Heart left ventricle (tissue), 13 donors: ENCODE data around the gene LMBR1.

Source experiments
- POLR2A ChIP-seq, 2 donors: fragments of 450-650 bp; IDR thresholded peaks; one replicate each; pipeline ENCODE4 v1.6.1; 2017; ENCODE audit warnings: antibody characterized with exemption in 2 of 2, mild to moderate bottlenecking in 2 of 2, moderate library complexity in 2 of 2
- TF ChIP-seq, protein P1 (sequence below), 12 donors: fragments of 200-600 bp; sonication (generic) in 4 of 12; IDR thresholded peaks; one replicate each; pipeline versions ENCODE4 v1.5.0 to v1.8.0; 2018 to 2022; ENCODE audit warnings: antibody characterized with exemption in 12 of 12, mild to moderate bottlenecking in 5 of 12
- donor health status: ischemic (EF 13 %, LVEDD 7.1; RV severe dilation, severe dysfunction).
- donor health status: DM: no; HTN: yes; CAD: no.
- donor health status: DM: no; HTN: no; CAD: no.
- donor health status: ischemic (EF 25% LVEDD 6.9; RV normal size, moderate dysfunction).
- donor health status: ischemic (EF 25% LVEDD 5.7; RV mildly dilated, moderate dysfunction).
- donor health status: ischemic (EF 35%, LVEDD 5.7; RV mildly dilated, moderate dysfunction).
- donor health status: nonischemic (EF 11% LVEDD 7.7; RV severe dilation, severe dysfunction).
- donor health status: DM: yes; HTN: yes; CAD: no.
- donor health status: PGD.
- donor health status: ischemic (EF 29% LVEDD 5.4; RV normal size, mild dysfunction).
- donor health status: nonischemic (EF 23%, LVEDD 6.1; RV moderate dilation, normal function).

GRCh38 chr7:156753630-156754029 is 139.4 kb downstream of the LMBR1 start:
- TF ChIP-seq, protein P1, sequence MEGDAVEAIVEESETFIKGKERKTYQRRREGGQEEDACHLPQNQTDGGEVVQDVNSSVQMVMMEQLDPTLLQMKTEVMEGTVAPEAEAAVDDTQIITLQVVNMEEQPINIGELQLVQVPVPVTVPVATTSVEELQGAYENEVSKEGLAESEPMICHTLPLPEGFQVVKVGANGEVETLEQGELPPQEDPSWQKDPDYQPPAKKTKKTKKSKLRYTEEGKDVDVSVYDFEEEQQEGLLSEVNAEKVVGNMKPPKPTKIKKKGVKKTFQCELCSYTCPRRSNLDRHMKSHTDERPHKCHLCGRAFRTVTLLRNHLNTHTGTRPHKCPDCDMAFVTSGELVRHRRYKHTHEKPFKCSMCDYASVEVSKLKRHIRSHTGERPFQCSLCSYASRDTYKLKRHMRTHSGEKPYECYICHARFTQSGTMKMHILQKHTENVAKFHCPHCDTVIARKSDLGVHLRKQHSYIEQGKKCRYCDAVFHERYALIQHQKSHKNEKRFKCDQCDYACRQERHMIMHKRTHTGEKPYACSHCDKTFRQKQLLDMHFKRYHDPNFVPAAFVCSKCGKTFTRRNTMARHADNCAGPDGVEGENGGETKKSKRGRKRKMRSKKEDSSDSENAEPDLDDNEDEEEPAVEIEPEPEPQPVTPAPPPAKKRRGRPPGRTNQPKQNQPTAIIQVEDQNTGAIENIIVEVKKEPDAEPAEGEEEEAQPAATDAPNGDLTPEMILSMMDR (IDR thresholded peaks at IDR 0.05) = no peak
- no peak for TF ChIP-seq POLR2A (IDR thresholded peaks at IDR 0.05)
